NT2/D1 (cell line): ENCODE results near the gene SLC22A4.

Source experiments
- SUZ12 ChIP-seq: IDR thresholded peaks from 2 replicates; pipeline ENCODE4 v1.6.1; 2011; ENCODE audit not compliant: insufficient read length, insufficient read depth; ENCODE audit errors: extremely low read depth
- YY1 ChIP-seq: IDR thresholded peaks from 2 replicates; pipeline ENCODE4 v1.6.1; 2011; ENCODE audit not compliant: insufficient read length, insufficient read depth
- ZNF274 ChIP-seq: IDR thresholded peaks from 2 replicates; pipeline ENCODE4 v1.6.1; 2011; ENCODE audit warnings: mild to moderate bottlenecking, low read depth, low read length

DNA sequence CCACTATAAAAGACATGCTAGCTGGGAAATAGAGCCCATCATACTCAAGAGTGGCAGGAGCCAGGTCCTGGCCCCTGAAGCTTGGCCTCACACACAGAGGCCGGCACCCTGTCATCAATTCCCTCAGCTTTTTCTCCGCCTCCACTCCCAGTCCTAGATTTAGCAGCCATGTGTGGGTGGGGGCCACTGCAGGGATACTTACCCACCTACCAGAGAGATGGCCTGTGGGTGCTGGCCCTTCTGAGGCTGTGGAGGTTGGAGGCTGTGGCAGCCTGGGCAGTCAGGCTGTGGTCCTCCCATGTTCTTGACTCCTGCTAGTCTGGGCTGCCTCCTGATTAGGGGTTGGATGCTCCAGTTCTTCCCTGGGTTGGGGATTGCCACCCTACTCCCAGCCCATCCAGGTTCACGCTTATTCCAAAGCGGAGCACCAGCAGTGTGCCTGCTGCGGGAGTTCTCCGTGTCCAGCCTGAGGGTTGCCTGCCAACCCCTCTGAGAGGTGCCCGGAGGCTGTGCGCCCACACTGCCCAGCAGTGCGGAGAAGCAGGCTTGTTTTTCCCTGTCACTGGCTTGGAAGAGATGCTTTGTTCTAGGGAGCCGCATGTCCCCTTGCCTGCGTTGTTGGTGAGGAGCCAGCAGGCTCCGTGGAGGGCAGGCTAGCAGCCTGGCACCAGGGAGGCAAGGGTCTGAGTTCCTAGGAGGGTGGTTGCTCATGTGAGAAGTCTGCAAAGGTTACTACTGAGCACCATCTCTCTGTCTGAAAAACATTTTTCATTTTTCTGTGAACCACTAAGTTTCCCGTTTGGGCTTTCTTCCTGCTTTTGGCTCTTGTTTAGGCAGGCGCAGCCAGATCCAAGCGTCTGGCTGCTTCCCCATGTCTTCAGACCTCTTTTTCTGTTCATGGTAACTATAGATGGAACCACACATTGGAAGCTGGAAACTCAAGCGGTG is 82.8 kb downstream of the SLC22A4 start:
- TF ChIP-seq YY1 (no peak), SUZ12 (no peak), ZNF274 (no peak)
